GM19438 (cell line): Measurements from ENCODE around the gene MCTP1.
"Not testable (repeated sequence)": the region's sequence is repeated elsewhere in the genome, so short reads cannot be mapped to it uniquely, and the experiment has no call there.

ENCODE experiments used
- ATAC-seq: cut with Tn5 transposase; IDR thresholded peaks from one replicate; pipeline ENCODE4 v1.9.1; 2021; ENCODE audit warnings: low read depth; ENCODE audit not compliant: unreplicated experiment

MCTP1 gene

DNA sequence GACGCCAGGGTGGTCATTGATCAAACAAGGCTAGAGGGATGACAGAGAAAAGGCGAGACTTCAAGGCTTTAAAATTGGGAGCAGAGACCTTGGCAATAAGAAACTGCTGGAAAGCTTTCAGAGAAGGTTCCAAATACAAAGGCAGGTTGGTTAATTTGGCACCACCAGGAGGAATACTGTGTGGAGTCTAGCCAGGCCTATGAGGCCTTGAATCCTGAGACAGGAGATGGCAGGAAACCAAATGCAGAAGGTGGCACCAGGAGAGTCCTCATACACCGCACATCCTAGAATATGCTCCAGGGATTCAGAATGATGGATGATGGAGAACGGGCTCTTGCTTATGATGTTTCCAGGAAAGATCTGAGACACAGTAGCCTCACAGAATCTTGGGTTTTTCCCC lies 90.0 kb downstream of the MCTP1 start:
- ATAC-seq: no peak

DNA sequence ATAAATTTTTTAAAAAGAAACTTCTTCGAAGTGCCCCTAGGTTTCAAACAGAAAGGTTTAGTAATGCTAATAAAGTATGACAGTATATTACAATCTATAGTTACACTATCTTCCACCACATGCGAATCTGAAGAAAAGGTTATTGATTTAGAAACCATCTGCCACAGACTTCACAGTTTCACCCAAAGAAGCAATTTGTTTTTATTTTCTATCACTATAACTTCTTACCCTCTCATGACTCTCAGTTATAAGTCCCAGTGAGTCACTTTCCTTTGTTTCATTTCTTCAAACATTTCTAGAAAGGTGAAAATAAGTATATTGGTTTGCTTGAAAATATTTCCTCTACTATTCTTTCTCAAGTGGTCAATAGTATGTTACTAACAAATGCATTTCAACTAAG lies 93.6 kb downstream of the MCTP1 start:
- ATAC-seq: peak; percentile 94

GRCh38 chr5:95184924-95185323 lies 100.0 kb downstream of the MCTP1 start:
- no peak for ATAC-seq

- no peak for ATAC-seq
Observed at GRCh38 chr5:95181644-95182043, 103.2 kb downstream of the MCTP1 start.

GRCh38 chr5:95178046-95178651 lies 106.7 kb downstream of the MCTP1 start:
- ATAC-seq: no peak

DNA sequence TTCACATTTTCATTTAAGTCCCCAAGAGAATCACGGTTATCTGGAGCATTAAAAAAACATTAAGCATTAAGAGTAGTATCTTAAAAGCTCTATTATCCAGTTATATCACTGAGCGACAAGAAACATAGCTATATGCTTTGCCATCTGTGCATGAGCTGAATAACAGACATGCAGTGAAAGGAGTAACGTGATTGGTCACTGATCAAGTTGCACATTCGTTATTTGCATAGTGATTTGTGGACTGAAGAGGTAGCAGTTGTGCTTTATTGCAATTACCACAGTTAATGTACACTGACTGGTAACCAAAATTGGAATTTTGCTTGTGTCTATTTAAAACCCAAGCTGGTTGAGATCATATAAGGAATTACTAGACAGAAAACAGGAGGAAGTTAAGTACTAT lies 107.4 kb downstream of the MCTP1 start:
- ATAC-seq: no peak

DNA sequence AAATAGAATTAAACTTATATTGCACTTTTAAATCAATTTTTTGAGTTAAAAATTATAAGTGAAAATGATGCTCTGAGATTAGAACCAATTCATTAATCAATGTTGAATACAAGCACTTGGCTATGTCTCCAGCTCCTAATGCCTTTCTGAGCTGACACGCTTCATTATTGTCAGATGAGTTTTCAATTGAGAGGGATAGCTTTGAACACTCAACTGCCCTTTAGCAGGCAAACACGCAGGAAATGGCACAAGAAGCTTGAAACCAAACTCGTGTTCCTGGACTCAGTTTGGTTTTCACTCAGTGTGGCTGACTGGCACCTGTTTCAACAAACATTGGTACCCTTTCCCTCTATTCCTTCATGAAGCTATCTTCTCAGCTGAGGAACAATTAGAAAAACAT lies 109.8 kb downstream of the MCTP1 start:
- ATAC-seq: no peak

DNA sequence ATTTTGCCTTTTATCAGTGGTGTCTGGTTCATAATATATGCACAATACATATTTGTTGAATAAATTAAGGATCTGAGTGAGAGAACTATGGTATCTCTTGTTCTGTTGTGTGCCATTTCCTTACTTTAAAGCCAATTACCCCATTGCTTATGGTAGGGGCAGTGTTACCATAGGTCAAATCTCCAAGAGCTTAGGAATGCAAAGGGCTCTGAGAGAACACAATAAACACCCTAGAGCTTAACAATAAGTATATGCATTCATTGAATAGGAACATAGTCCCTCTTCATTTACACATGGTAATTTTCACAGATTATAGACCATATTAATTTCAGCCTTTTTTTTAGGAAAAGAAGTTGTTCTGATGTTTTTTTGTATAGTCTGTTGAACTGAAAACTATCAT lies 112.2 kb downstream of the MCTP1 start:
- no peak for ATAC-seq

GRCh38 chr5:95164861-95165260 lies 120.0 kb downstream of the MCTP1 start:
- ATAC-seq: no peak

GRCh38 chr5:95163079-95163478 lies 121.8 kb downstream of the MCTP1 start:
- no peak for ATAC-seq

GRCh38 chr5:95162231-95162992 lies 122.5 kb downstream of the MCTP1 start:
- ATAC-seq: no peak

- no peak for ATAC-seq
Observed at GRCh38 chr5:95159603-95160002, 125.3 kb downstream of the MCTP1 start.

DNA sequence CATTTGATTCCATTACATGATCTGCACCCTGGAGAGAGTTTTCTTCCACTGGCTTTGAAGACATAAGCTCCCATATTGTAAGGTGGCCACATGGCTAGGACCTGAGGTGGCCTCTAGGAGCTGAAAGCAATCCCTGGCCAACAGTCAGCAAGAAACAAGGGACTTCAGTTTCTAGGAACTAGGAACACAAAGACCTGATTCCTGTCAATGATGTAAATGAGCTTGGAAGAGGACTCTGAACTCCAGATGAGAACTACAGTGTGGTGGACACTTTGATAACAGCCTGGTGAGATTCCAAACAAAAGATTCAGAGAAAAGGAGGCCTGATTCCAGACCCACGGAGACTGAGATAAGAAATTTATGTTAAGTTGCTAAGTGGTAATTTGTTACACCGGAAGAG lies 129.0 kb downstream of the MCTP1 start:
- no peak for ATAC-seq

- ATAC-seq: no peak
Observed at GRCh38 chr5:95153511-95153910, 131.4 kb downstream of the MCTP1 start.

GRCh38 chr5:95152535-95152934 lies 132.4 kb downstream of the MCTP1 start:
- no peak for ATAC-seq

GRCh38 chr5:95152131-95152530 lies 132.8 kb downstream of the MCTP1 start:
- ATAC-seq: no peak

DNA sequence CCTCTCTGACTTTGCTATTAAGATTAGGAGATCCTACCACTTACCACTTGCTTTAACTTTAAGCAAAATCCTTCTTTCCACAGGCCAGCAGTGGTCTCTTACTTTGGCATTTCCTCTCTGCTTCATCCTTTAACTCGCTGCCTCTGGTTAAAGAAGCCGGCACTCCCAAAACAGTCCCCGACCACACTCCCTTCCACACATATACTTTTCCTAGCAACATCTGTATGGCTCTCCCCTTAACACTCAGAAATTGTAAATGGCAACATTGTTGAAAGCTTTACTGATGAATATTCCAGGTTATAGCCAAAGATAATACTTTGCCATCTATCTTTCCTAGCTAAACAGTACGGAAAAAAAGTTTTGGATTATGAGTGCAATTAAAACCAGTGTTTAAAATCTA lies 133.2 kb downstream of the MCTP1 start:
- ATAC-seq: no peak

DNA sequence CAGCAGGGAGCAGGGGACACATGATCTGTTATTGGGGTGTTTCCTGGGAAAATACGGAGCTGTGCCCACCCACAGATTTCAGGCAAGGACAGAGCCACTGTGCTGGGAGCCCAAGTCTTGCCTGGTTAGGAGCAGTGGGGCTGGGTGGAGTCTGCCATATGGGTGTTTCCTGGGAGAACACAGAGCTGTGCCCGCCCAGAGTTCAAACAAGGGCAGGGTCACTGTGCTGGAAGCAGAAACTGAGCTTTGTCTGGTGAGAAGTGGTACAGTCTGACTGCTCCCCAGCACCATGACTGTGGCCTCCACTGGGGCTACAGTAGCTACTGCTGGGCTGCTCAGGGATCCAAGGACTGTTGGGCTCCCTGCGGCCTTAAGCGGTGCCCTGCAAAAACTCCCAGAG lies 135.5 kb downstream of the MCTP1 start:
- no peak for ATAC-seq

GRCh38 chr5:95148453-95148852 lies 136.4 kb downstream of the MCTP1 start:
- no peak for ATAC-seq

- ATAC-seq: not testable (repeated sequence)
Observed at GRCh38 chr5:95143858-95144257, 141.0 kb downstream of the MCTP1 start.

DNA sequence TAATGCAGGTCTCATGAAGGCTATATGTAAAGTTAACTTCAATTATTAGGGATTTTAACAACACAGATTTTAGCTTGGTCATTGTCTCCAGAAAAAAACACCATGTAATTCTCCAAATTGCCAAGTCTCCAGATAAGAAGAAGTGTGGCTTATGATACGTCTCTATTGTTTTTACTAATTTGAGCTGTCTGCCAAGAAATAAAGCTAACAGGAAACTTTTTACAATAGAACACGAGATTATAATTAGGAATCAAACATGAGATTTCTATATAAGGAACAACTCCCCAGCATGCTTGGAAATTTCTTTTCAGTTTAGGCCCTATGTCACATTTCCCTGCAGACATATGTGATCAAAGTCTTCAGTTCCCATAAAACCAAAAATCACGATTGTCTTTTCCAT lies 142.7 kb downstream of the MCTP1 start:
- ATAC-seq: no peak

DNA sequence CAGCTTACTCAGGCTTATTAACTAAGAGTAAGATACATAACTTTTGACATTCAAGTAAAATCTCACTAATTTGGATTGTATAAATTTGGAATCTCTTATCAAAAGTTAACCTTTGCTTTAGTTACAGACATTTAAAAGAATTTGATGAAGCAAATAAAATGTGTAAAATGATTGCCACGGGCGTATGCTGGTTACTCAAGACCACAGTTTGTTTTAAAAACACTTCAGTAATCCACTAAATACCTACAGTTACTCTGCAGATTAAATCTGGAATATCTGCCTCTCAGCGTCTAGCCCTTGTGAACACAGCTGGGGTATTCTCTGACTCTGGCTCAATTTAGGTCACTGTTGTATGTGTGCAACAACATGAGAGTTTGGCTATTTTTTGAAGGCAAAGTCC lies 143.8 kb downstream of the MCTP1 start:
- ATAC-seq: no peak
